Skeletal muscle satellite cell (primary cell): ENCODE results near the gene DCHS1. TPM values are rescaled to one million over a fixed set of nuclear protein-coding genes. Genes with fewer than 3 reads are reported as not detected.
"Not testable (repeated sequence)": the region's sequence is repeated elsewhere in the genome, so short reads cannot be mapped to it uniquely, and the experiment has no call there.

Experiments
- H3K27me3 ChIP-seq: 2 replicates; pipeline ENCODE4 v1.7.0; 2013; ENCODE audit warnings: low read length; ENCODE audit not compliant: control insufficient read depth, insufficient read depth
- H3K36me3 ChIP-seq: 2 replicates; pipeline ENCODE4 v1.7.0; 2013; ENCODE audit warnings: mild to moderate bottlenecking, control low read depth, low read length; ENCODE audit not compliant: insufficient read depth
- H3K4me1 ChIP-seq: 2 replicates; pipeline ENCODE4 v1.7.0; 2013; ENCODE audit warnings: low read length; ENCODE audit not compliant: control insufficient read depth, insufficient read depth
- H3K4me2 ChIP-seq: 2 replicates; pipeline ENCODE4 v1.7.0; 2013; ENCODE audit warnings: mild to moderate bottlenecking, low read length
- H3K4me3 ChIP-seq: 2 replicates; pipeline ENCODE4 v1.7.0; 2013; ENCODE audit warnings: low read length
- H3K9ac ChIP-seq: 2 replicates; pipeline ENCODE4 v1.7.0; 2013; ENCODE audit warnings: mild to moderate bottlenecking, low read depth, low read length, moderate library complexity
- H3K9me3 ChIP-seq: replicated peaks from 2 replicates; pipeline ENCODE4 v1.7.0; 2013; ENCODE audit warnings: mild to moderate bottlenecking, control low read depth, low read length
- total RNA-seq: library from RNA; depleted of rRNA; stranded (reverse); fragments of >200 nt; gene quantifications from 2 replicates; pipeline ENCODE4 v1.2.3, GENCODE V29; 2012; rRNA removed

The DCHS1 gene, protein sequence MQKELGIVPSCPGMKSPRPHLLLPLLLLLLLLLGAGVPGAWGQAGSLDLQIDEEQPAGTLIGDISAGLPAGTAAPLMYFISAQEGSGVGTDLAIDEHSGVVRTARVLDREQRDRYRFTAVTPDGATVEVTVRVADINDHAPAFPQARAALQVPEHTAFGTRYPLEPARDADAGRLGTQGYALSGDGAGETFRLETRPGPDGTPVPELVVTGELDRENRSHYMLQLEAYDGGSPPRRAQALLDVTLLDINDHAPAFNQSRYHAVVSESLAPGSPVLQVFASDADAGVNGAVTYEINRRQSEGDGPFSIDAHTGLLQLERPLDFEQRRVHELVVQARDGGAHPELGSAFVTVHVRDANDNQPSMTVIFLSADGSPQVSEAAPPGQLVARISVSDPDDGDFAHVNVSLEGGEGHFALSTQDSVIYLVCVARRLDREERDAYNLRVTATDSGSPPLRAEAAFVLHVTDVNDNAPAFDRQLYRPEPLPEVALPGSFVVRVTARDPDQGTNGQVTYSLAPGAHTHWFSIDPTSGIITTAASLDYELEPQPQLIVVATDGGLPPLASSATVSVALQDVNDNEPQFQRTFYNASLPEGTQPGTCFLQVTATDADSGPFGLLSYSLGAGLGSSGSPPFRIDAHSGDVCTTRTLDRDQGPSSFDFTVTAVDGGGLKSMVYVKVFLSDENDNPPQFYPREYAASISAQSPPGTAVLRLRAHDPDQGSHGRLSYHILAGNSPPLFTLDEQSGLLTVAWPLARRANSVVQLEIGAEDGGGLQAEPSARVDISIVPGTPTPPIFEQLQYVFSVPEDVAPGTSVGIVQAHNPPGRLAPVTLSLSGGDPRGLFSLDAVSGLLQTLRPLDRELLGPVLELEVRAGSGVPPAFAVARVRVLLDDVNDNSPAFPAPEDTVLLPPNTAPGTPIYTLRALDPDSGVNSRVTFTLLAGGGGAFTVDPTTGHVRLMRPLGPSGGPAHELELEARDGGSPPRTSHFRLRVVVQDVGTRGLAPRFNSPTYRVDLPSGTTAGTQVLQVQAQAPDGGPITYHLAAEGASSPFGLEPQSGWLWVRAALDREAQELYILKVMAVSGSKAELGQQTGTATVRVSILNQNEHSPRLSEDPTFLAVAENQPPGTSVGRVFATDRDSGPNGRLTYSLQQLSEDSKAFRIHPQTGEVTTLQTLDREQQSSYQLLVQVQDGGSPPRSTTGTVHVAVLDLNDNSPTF (N-terminal part only)
- 0.25 and 0.66 TPM in 2 replicates for total RNA-seq

- Histone ChIP-seq H3K27me3 (peaks cover 79% of the 10 kb centered on the region), H3K4me3 (peak within 1 kb of the TSS; percentile 58), H3K4me2 (peak within 1 kb of the TSS; percentile 63), H3K36me3 (no peaks in the 10 kb centered on the region), H3K9me3 (no peaks in the 10 kb centered on the region), H3K4me1 (peaks cover 3% of the 10 kb centered on the region), H3K9ac (peak within 1 kb of the TSS; percentile 34)
These were observed at the start of gene DCHS1 for GRCh38 chr11:6655790-6656583. Gene DCHS1, minus strand, starts transcription at chr11:6655809. Its CDS starts 14,196 bp downstream, at chr11:6641613.

DNA sequence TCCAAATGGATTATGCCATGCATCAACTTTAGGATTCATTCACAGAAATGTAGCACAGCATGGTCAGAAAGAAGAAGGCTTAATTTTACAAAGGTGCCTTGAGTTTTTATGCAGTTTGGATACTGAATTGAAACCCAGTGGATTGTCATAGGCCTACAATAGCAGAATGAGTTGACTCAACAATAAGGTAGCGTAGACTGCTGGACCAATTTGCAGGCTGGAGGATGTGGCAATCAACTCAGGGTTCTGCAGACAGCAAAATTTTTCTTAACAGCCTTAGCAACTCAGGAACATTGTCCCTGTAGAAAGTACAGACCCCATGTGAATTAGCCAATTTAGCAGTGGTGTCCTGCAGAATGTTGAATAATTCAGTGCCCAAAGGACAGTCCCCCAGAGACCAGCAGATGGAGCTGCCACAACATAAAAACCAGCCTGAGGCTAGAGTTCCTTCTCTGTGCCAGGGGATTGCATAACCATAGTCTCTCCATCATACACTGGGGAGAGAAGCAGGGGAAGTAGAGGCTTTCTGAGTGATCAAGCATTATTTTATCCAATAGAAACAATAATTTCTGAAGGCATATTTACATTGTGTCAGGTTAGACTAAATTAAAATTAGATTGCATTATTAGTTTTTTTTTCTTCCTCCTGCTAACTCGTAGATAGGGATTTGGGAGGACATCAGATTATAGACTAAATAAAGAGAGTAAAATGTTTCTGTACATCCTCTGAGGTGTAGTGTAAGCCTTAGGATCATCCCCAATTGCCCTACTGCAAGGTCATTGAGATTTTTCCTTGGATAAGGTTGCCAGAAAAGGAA is 47.8 kb upstream of the DCHS1 start:
- Histone ChIP-seq H3K4me1 (no peaks in the 10 kb centered on the region), H3K9ac (no peak overlapping the region), H3K36me3 (no peaks in the 10 kb centered on the region), H3K4me3 (no peak overlapping the region), H3K9me3 (no peaks in the 10 kb centered on the region), H3K4me2 (no peak overlapping the region), H3K27me3 (no peaks in the 10 kb centered on the region)

GRCh38 chr11:6701955-6702354 is 46.3 kb upstream of the DCHS1 start:
- not testable (repeated sequence) for H3K36me3 ChIP-seq, H3K4me3 ChIP-seq, H3K4me2 ChIP-seq, H3K4me1 ChIP-seq, H3K27me3 ChIP-seq, H3K9ac ChIP-seq, H3K9me3 ChIP-seq

DNA sequence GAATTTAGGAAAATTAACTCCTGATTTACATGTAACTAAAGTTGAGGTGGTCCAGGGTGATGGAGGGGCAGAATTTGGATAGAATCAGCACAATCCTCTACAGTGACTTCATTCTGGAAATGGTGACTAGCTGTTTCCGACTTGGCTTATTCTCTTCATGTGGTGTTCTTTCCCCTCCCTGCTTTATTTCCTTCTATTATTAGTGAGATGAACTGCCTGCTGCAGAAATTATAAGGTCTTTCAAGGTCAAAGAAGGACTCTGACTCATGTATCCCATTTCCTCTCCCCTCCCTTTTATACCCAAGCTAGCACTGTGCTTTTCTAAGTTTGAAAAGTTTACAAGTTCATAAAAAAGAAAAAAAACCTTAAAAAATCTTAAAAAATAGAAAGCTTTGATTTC is 39.8 kb upstream of the DCHS1 start:
- H3K4me2 ChIP-seq = peak overlapping the region; percentile 25
- no peak overlapping the region for H3K4me3 ChIP-seq
- no peaks in the 10 kb centered on the region for H3K27me3 ChIP-seq
- H3K9me3 ChIP-seq = no peaks in the 10 kb centered on the region
- H3K9ac ChIP-seq = peak overlapping the region; percentile 46
- no peaks in the 10 kb centered on the region for H3K36me3 ChIP-seq
- H3K4me1 ChIP-seq = peaks cover 32% of the 10 kb centered on the region

DNA sequence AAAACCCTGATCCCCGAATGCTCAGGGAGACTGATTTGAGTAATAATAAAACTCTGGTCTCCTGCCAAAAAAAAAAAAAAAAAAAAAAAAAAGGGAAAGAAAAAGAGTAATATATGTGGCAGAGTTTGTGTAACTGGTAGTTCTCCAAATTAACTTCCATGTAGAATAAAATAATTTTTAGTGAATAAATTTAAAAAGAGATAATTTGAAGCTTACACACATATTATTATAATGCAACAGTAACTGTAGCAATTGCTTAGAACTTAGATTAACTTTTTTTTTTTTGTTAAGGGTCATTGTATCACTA is 38.6 kb upstream of the DCHS1 start:
- H3K9me3 ChIP-seq = no peaks in the 10 kb centered on the region
- H3K4me2 ChIP-seq = peak overlapping the region; percentile 25
- H3K4me3 ChIP-seq = no peak overlapping the region
- H3K4me1 ChIP-seq = peaks cover 32% of the 10 kb centered on the region
- peak overlapping the region; percentile 38 for H3K9ac ChIP-seq
- H3K36me3 ChIP-seq = no peaks in the 10 kb centered on the region
- H3K27me3 ChIP-seq = no peaks in the 10 kb centered on the region

DNA sequence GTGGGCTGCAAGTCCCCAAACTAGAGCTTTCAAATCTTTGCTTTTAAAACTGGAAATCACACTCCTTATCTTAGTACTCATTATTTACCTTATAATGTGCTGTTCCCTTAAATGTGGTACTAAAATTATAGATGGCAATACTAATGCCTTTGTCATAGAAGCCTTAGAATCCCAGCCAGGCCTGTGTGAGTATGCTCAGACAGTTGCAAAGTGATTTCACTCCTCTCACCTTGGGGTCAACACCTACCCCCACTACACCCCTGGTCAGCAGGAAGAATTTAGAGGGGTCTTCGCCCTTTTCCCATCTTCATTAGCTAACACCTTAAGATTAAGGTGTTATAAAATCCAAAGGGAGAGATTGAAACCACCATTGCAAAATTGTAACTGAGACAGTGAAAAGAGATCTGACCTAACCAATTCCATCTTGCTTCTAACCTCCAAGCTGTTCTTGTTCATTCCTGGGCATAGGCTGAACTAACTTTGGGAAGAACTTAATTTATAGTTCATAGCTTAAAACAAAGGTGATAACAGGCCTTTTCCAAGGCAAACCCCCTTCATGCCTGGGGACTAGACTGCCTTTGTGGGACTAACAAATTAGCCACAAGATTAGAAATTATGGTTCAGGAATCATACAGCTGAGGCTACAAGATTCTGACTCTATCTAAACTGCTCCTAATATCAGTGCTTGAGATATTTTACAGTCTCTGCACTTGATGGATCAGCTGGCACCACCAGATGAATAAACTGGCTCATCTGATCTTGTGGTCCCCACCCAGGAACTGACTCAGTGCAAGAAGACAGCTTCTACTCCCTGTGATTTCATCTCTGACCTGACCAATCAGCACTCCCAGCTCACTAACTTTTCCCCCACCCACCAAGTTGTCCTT is 38.0 kb upstream of the DCHS1 start:
- H3K36me3 ChIP-seq = no peaks in the 10 kb centered on the region
- H3K9ac ChIP-seq = peak overlapping the region; percentile 41
- H3K4me2 ChIP-seq = peak overlapping the region; percentile 50
- H3K27me3 ChIP-seq = no peaks in the 10 kb centered on the region
- H3K9me3 ChIP-seq = no peaks in the 10 kb centered on the region
- peak overlapping the region; percentile 4 for H3K4me3 ChIP-seq
- H3K4me1 ChIP-seq = peaks cover 32% of the 10 kb centered on the region

GRCh38 chr11:6692128-6692527 is 36.5 kb upstream of the DCHS1 start:
- no peaks in the 10 kb centered on the region for H3K27me3 ChIP-seq
- H3K4me1 ChIP-seq = peaks cover 32% of the 10 kb centered on the region
- H3K4me2 ChIP-seq = no peak overlapping the region
- no peaks in the 10 kb centered on the region for H3K9me3 ChIP-seq
- H3K9ac ChIP-seq = no peak overlapping the region
- no peaks in the 10 kb centered on the region for H3K36me3 ChIP-seq
- H3K4me3 ChIP-seq = no peak overlapping the region

DNA sequence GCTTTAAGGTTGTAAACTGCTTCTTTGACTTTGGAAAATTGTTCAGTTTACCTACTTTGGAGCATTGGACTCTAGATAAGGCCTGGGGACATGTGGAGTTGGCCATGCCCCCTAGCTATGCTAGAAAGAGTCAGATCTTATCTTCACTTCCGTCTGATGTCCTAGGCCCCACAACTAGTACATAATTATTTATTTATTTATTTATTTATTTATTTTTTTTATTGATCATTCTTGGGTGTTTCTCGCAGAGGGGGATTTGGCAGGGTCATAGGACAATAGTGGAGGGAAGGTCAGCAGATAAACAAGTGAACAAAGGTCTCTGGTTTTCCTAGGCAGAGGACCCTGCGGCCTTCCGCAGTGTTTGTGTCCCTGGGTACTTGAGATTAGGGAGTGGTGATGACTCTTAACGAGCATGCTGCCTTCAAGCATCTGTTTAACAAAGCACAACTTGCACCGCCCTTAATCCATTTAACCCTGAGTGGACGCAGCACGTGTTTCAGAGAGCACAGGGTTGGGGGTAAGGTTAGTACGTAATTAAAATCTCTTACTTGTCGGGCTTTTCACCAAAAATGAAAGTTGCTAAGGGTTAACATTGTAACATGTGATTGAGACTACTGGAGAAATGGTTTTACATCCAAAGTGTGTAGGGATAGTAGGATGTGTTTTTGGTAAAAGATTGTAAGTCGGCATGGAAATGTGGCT is 35.0 kb upstream of the DCHS1 start:
- H3K36me3 ChIP-seq, H3K27me3 ChIP-seq, H3K9ac ChIP-seq, H3K4me2 ChIP-seq, H3K4me3 ChIP-seq, H3K9me3 ChIP-seq: not testable (repeated sequence)
- H3K4me1 ChIP-seq = peaks cover 23% of the 10 kb centered on the region

- no peaks in the 10 kb centered on the region for H3K9me3 ChIP-seq
- no peak overlapping the region for H3K4me3 ChIP-seq
- H3K4me2 ChIP-seq = no peak overlapping the region
- peaks cover 4% of the 10 kb centered on the region for H3K4me1 ChIP-seq
- no peaks in the 10 kb centered on the region for H3K27me3 ChIP-seq
- H3K9ac ChIP-seq = no peak overlapping the region
- no peaks in the 10 kb centered on the region for H3K36me3 ChIP-seq
These were observed 32.3 kb upstream of the DCHS1 start for GRCh38 chr11:6687876-6688275.
